BLaER1 treated with 17β-estradiol and CSF1 and Interleukin-3, amounts not matched to agents 10 nM and 100 nM (cell line): ENCODE results near the gene DNAH17.

Experiments
- H3K27ac ChIP-seq, 11 experiments: shearing (Covaris generic); formaldehyde crosslinking; 2 replicates each; pipeline ENCODE4 v1.8.1; 2022
- H3K27me3 ChIP-seq, 11 experiments: shearing (Covaris generic); formaldehyde crosslinking; 2 replicates each; pipeline ENCODE4 v1.8.1; 2022
- H3K36me3 ChIP-seq, 11 experiments: shearing (Covaris generic); formaldehyde crosslinking; 2 replicates each; pipeline ENCODE4 v1.8.1; 2022
- H3K4me1 ChIP-seq, 10 experiments: shearing (Covaris generic); formaldehyde crosslinking; 2 replicates each; pipeline ENCODE4 v1.8.1; 2022
- H3K4me2 ChIP-seq, 11 experiments: shearing (Covaris generic); formaldehyde crosslinking; 2 replicates each; pipeline ENCODE4 v1.8.1; 2022
- H3K4me3 ChIP-seq, 10 experiments: shearing (Covaris generic); formaldehyde crosslinking; 2 replicates each; pipeline ENCODE4 v1.8.1; 2022
- H3K9ac ChIP-seq, 11 experiments: shearing (Covaris generic); formaldehyde crosslinking; 2 replicates each; pipeline ENCODE4 v1.8.1; 2022
- H3K9me3 ChIP-seq, 11 experiments: shearing (Covaris generic); formaldehyde crosslinking; replicated peaks in 1 of 11; 2 replicates each; pipeline ENCODE4 v1.8.1; 2022
- H4K20me1 ChIP-seq, 11 experiments: shearing (Covaris generic); formaldehyde crosslinking; 2 replicates each; pipeline ENCODE4 v1.8.1; 2022
- Cebpa-rat ChIP-seq, 11 experiments: shearing (Covaris generic); IDR thresholded peaks; 2 replicates each; pipeline ENCODE4 v1.8.1; 2022

Gene DNAH17

GRCh38 chr17:78421084-78421533, 156.1 kb downstream of the DNAH17 start:
- Histone ChIP-seq H3K27ac (peak overlapping the region in 4 of 11 experiments; percentile 2 to 48 (median 12); a peak in 5 of 22 replicates), H3K4me2 (peak overlapping the region in 3 of 11 experiments; percentile 1 to 42 (median 37); a peak in 4 of 22 replicates), H3K36me3 (peaks cover 71 to 100% (median 91%) of the 10 kb centered on the region in 11 experiments), H3K9me3 (no peaks in the 10 kb centered on the region), H3K9ac (peak overlapping the region in 4 of 11 experiments; percentile 20 to 51 (median 20); a peak in 3 of 22 replicates), H4K20me1 (peaks cover 6 to 67% (median 35%) of the 10 kb centered on the region in 11 experiments; a peak in 17 of 22 replicates), H3K27me3 (no peaks in the 10 kb centered on the region), H3K4me1 (peaks cover 21 to 66% (median 40%) of the 10 kb centered on the region in 10 experiments), H3K4me3 (no peak overlapping the region)
- TF ChIP-seq Cebpa-rat (IDR thresholded peaks at IDR 0.05) = no peak

- Histone ChIP-seq H4K20me1 (peaks cover 6 to 71% (median 32%) of the 10 kb centered on the region in 11 experiments; a peak in 16 of 22 replicates), H3K27ac (peak overlapping the region; percentile 8 to 95 (median 36); a peak in 14 of 22 replicates), H3K36me3 (peaks cover 69 to 100% (median 90%) of the 10 kb centered on the region in 11 experiments), H3K4me1 (peaks cover 30 to 75% (median 49%) of the 10 kb centered on the region in 10 experiments), H3K27me3 (no peaks in the 10 kb centered on the region), H3K9me3 (no peaks in the 10 kb centered on the region), H3K9ac (peak overlapping the region in 10 of 11 experiments; percentile 7 to 57 (median 33); a peak in 9 of 22 replicates), H3K4me3 (no peak overlapping the region), H3K4me2 (peak overlapping the region in 9 of 11 experiments; percentile 1 to 91 (median 18); a peak in 7 of 22 replicates)
- no peak for TF ChIP-seq Cebpa-rat (IDR thresholded peaks at IDR 0.05)
Measured at GRCh38 chr17:78419970-78420815, 157.0 kb downstream of the DNAH17 start.

- H3K9me3 ChIP-seq = no peaks in the 10 kb centered on the region
- H3K4me2 ChIP-seq = peak overlapping the region in 4 of 11 experiments; percentile 4 to 92 (median 90); a peak in 6 of 22 replicates
- peak overlapping the region in 5 of 11 experiments; percentile 22 to 99 (median 94); a peak in 9 of 22 replicates for H3K27ac ChIP-seq
- no peaks in the 10 kb centered on the region for H3K27me3 ChIP-seq
- peaks cover 60 to 100% (median 90%) of the 10 kb centered on the region in 11 experiments for H3K36me3 ChIP-seq
- peaks cover 47 to 92% (median 66%) of the 10 kb centered on the region in 10 experiments for H3K4me1 ChIP-seq
- TF ChIP-seq Cebpa-rat (IDR thresholded peaks at IDR 0.05) = no peak
- no peak overlapping the region for H3K4me3 ChIP-seq
- peak overlapping the region in 4 of 11 experiments; percentile 40 to 91 (median 69); a peak in 5 of 22 replicates for H3K9ac ChIP-seq
- H4K20me1 ChIP-seq = peaks cover 6 to 75% (median 31%) of the 10 kb centered on the region in 11 experiments; a peak in 17 of 22 replicates
Measured at GRCh38 chr17:78418326-78419026, 158.7 kb downstream of the DNAH17 start.

- Histone ChIP-seq H3K36me3 (peaks cover 50 to 98% (median 85%) of the 10 kb centered on the region in 11 experiments), H3K4me1 (peaks cover 56 to 100% (median 76%) of the 10 kb centered on the region in 10 experiments), H3K9me3 (no peaks in the 10 kb centered on the region), H3K4me2 (peak overlapping the region in 9 of 11 experiments; percentile 74 to 97 (median 90); a peak in 18 of 22 replicates), H3K27ac (peak overlapping the region; percentile 59 to 99 (median 89); a peak in 21 of 22 replicates), H3K4me3 (peak overlapping the region in 2 of 10 experiments; percentile 31 to 55; a peak in 3 of 20 replicates), H3K27me3 (no peaks in the 10 kb centered on the region), H3K9ac (peak overlapping the region in 10 of 11 experiments; percentile 24 to 91 (median 72); a peak in 16 of 22 replicates), H4K20me1 (peaks cover 4 to 77% (median 29%) of the 10 kb centered on the region in 11 experiments; a peak in 16 of 22 replicates)
- no peak for TF ChIP-seq Cebpa-rat (IDR thresholded peaks at IDR 0.05)
Measured at GRCh38 chr17:78417531-78417909, 159.7 kb downstream of the DNAH17 start.

- no peaks in the 10 kb centered on the region for H3K27me3 ChIP-seq
- peak overlapping the region; percentile 38 to 97 (median 89) for H3K4me2 ChIP-seq
- peak overlapping the region; percentile 59 to 99 (median 89) for H3K27ac ChIP-seq
- peaks cover 62 to 100% (median 81%) of the 10 kb centered on the region in 10 experiments for H3K4me1 ChIP-seq
- no peaks in the 10 kb centered on the region for H3K9me3 ChIP-seq
- no peak for TF ChIP-seq Cebpa-rat (IDR thresholded peaks at IDR 0.05)
- peak overlapping the region in 4 of 10 experiments; percentile 21 to 55 (median 30); a peak in 7 of 20 replicates for H3K4me3 ChIP-seq
- H3K36me3 ChIP-seq = peaks cover 49 to 98% (median 83%) of the 10 kb centered on the region in 11 experiments
- H3K9ac ChIP-seq = peak overlapping the region; percentile 24 to 91 (median 64); a peak in 21 of 22 replicates
- peaks cover 0 to 77% (median 30%) of the 10 kb centered on the region in 11 experiments; a peak in 15 of 22 replicates for H4K20me1 ChIP-seq
Measured at GRCh38 chr17:78416791-78417530, 160.2 kb downstream of the DNAH17 start.

GRCh38 chr17:78415821-78416711, 161.1 kb downstream of the DNAH17 start:
- Histone ChIP-seq H3K27ac (peak overlapping the region; percentile 59 to 99 (median 89)), H3K36me3 (peaks cover 42 to 98% (median 84%) of the 10 kb centered on the region in 11 experiments), H3K4me3 (peak overlapping the region in 4 of 10 experiments; percentile 21 to 55 (median 30); a peak in 7 of 20 replicates), H3K4me2 (peak overlapping the region; percentile 38 to 97 (median 89)), H4K20me1 (peaks cover 0 to 77% (median 31%) of the 10 kb centered on the region in 11 experiments; a peak in 17 of 22 replicates), H3K9ac (peak overlapping the region; percentile 24 to 91 (median 64); a peak in 21 of 22 replicates), H3K9me3 (no peaks in the 10 kb centered on the region), H3K27me3 (no peaks in the 10 kb centered on the region), H3K4me1 (peaks cover 70 to 100% (median 84%) of the 10 kb centered on the region in 10 experiments)
- no peak for TF ChIP-seq Cebpa-rat (IDR thresholded peaks at IDR 0.05)
